ENCODE data around the gene RNU11.
A peak's percentile ranks its signal among the peaks of the same experiment; 100 is the strongest.
"Not testable (repeated sequence)": the region's sequence is repeated elsewhere in the genome, so short reads cannot be mapped to it uniquely, and the experiment has no call there.

RNU11 gene

DNA sequence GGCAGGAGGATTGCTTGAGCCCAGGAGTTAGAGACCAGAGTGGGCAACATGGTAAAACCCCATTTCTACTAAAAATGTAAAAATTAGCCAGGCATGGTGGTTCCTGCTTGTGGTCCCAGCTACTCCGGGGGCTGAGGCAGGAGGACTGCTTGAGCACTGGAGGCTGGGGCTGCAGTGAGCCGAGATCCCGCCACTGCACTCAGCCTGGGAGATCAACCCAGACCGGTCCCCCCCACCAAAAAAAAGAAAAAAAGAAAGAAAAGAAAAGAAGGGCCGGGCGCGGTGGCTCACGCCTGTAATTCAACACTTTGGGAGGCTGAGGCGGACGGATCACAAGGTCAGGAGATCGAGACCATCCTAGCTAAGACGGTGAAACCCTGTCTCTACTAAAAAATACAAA, 18.4 kb downstream of the RNU11 start:
- DNase-seq = no peak

DNA sequence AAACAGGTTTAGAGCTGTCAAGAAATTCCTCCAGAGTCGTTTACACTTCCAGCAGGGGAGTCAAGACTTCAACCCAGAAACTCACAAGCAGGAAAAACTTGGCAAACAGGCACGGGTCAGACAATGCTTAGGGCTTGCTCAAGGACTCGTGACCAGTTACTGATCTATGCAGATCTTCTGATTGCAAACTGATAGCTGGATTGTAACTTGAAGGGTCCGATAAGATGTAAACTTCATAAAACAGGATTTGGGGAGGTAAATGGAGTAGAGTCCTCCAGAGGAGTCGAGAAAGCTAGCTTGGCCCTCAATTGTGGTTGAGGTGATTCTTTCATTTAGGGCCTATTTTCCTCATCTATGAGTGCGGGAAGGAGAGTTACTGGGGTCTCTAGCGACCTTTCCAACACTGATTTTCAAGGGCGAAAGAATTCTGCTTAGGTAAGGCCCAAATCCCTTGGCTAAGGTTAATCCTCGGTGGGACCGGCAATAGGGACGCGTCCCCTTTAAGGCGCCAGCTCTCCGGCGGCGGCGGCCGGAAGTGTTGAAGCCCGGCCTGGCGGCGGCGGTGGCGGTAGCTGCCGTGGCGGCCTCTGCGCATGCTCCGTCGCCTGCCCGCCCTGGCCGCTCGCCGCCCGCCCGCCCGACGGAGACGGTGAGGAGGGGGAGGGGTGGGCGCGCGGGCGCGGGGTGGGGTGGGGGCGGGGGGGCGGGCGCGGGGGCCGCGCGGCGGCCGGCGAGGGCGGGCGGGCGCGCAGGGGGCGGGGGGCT, 20.0 kb downstream of the RNU11 start, which contains the start of gene GMEB1:
Gene GMEB1 (plus strand): TSS at position 594 of the 765 bp plus-strand sequence. CDS start 14,829 bp downstream, outside the sequence.
- peak; percentile 78 for DNase-seq

DNA sequence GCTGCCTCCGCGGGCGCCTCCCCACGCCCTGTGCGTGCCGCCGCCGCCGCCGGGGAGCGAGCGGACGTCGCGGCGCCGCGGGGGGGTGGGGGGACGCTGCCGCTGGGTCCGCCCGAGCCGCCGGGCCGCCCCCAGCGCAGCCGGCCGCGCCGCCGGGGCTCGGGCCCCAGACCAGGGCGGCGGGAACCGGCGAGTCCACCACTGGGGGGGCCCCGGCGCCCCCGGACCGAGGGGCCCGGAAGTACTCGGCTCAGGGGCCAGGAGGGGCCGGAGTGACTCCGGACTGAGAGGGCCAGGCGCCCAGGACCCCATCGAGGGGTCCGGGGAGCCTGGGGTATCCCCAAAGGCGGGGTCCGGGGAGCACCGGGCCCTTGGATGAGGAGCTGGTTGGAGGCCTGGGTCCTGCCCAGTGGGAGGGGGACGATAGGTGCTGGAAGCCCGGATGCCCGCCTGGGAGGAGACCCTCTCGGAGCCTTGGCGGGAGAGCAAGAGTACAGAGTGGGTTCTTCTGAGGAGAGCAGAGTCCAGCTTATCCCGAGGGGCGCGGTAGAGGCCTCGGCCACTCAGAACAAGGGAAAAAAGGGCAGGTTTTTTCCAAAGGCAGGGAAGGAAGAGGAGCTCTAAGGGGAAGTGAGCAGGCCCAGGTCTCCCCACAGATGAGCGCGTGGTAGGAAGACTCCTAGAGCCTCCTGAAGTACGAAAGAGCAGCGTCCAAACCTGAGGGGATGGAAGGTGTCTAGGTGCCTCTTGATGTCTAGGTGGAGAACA, 20.7 kb downstream of the RNU11 start:
- DNase-seq = peak; percentile 39

DNA sequence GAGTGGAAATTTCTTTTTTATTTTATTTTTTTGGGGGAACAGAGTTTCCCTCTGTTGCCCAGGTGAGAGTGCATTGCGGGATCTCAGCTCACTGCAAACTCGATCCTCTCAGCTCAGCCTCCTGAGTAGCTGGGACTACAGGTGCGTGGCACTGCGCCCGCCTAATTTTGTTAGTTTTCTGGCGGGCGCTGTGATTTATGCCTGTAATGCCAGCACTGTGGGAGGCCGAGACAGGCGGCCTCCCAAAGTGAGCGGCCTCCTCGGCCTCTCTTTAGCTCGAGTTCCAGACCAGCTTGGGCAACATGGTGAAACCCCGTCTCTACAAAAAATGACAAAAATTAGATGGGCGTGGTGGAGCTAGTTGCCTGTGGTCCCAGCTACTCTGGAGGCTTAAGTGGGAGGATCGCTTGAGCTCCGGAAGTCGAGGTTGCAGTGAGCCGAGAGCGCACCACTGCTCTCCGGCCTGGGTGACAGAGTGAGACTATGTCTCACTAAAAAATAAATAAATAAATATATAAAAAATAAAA, 22.9 kb downstream of the RNU11 start:
- DNase-seq = no peak

DNA sequence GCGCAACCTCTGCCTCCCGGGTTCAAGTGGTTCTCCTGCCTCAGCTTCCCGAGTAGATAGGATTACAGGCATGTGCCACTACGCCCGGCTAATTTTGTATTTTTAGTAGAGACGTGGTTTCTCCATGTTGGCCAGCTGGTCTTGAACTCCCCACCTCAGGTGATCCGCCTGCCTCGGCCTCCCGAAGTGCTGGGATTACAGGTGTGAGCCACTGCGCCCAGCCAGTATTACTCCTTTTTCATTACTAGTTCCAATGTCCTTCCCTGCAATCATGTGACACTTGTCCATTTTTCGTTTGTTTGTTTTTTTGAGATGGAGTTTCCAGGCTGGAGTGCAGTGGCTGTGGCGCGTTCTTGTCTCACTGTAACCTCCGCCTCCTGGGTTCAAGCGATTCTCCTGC, 24.6 kb downstream of the RNU11 start:
- DNase-seq = not testable (repeated sequence)

DNA sequence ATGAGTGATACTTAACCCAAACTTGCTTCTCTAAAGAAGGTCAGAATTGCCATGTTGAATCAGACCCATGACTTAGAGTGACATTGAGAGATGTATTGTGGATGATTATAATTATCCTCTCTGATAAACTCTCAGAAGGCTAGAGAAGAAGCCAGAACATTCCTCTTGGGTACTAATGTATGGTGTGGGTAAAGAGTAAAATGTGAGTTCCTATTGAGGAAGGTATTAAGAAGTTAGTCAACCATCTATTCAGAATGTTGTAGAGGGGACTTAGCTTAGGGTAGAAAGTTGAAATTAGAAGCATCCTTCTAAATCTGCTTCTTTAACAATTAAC, 27.5 kb downstream of the RNU11 start:
- no peak for DNase-seq

DNA sequence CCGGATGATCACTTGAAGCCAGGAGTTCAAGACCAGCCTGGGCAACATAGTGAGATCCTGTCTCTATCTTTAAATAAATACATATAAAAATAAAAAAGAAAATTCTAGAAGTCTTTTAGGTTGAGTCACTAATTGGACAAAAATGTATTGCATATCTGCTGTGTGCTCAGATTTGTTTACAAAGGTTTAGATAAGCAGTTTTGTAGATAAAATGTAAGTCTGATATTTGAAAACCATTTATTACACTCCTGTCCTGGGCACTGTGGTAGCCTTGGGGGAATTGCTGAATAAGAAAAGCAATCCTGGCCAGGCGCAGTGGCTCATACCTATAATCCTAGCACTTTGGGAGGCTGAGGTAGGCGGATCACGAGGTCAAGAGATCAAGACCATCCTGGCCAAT, 31.8 kb downstream of the RNU11 start:
- DNase-seq = no peak

DNA sequence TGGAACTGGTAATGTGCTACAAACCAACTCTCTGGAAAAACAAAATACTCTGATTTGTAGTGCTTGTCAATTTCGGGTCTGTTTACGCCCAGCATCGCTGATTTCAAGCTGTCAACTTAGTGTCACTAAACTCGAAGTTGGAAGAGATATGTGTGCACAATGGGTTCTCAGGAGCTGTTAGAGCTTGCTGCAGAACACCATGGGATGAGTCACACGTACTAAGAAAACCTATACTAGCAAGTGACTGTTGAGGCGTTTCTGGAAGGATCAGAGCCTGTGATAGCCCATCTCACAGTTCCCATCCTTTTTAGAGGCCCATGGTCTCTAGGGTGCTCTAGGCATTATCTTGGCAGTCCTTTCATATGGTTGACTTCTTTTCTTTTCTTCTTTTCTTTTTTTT, 34.4 kb downstream of the RNU11 start:
- DNase-seq = no peak

DNA sequence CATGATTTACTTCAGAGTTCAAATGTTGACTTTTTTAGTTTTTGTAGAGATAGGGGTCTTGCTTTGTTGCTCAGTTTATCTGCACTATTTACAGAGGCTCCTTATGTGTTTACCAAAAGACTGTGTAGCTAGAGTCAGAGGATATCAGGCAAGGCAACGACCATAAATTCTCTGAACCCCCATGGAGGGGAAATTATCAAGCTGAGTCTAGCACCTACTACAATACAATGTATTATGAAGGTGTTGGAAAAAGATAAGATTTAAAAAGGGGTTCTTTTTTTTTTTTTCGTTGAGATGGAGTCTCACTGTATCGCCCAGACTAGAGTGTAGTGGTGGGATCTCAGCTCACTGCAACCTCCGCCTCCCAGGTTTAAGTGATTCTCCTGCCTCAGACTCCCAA, 36.5 kb downstream of the RNU11 start:
- DNase-seq = no peak

DNA sequence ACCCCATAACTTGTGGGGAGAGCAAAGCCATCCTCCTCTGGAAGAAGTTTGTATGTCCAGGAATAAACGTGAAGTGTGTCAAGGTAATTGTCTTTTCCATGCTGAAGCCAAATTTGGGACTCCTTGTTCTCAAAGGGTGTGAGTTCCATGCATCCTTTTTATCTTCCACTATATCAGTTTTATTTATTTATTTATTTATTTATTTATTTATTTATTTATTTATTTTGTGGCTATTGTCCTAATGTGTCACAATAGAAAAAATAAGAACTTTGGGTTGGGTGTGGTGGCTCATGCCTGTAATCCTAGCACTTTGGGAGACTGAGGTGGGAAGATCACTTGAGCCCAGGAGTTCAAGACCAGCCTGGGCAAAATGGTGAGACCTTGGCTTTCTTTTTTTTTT, 43.2 kb downstream of the RNU11 start:
- not testable (repeated sequence) for DNase-seq
